GM21529 (cell line): ENCODE results near the gene NUDT15.

Experiments used
- ATAC-seq: cut with Tn5 transposase; IDR thresholded peaks from one replicate; pipeline ENCODE4 v1.9.1; 2021; ENCODE audit not compliant: unreplicated experiment

Gene NUDT15

DNA sequence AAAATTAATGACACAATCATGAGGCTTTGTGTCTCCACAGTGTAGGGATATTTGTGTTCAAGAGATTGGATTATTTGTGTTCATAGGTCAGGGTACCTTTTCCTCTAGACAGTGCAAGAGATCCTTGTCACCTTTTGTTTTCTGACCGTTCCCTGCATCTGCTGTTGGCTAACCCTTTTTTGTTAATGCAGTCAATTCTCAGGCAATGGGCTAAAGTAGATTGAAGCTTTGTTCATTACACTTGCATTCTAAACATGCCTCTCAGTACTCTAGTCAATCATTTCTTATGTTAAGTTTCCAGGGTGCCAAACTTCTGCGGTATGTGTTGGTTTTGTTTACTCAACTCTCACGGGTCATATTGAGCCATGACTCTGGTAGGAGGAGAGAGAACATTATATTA lies 59.1 kb downstream of the NUDT15 start:
- ATAC-seq = no peak
